Measurements from ENCODE around the gene IKZF4. TPM values are rescaled to one million over a fixed set of nuclear protein-coding genes. Genes with fewer than 3 reads are reported as not detected.

IKZF4 gene
- polyA plus RNA-seq, 1 donor (not counting 4 experiments of a cell fraction or from before 2014, with no cell fraction given), result 1.1 TPM

DNA sequence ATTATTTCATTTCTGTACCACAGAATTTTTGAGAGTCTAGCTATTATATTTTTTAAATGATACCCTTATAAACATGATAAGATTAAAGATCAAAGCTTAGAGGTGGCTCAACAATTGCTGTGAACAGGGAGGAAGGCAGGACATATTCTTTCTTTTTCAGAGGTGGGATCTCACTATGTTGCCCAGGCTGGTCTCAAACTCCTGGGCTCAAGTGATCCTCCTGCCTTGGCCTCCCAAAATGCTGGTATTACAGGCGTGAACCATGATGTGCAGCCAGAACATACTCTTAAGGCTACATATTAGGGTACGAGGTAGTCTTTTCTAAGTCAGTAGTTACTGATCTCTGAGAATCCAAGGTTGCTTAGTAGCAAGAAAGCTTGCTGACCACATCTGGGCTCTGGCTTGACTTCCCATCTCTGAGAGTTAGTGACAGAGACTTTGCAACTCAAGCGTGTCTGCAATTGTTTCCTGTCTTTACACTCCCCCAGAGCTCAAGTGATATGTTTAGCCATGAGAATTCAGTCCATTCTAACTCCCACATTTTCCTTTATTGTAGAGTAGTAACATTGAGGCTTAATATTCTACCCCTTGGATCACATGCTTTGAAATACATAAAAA is 38.4 kb upstream of the IKZF4 start:
- H3K36me3 ChIP-seq (ENCODE audit: control insufficient read depth in 2 of 2, extremely low read depth in 1 of 2, insufficient read depth in 2 of 2, low read length in 2 of 2), result peaks cover 21 to 23% of the 10 kb centered on the region in 2 experiments
- H3K9me3 ChIP-seq (ENCODE audit: control insufficient read depth, low read depth, low read length), result no peaks in the 10 kb centered on the region
- H3K27me3 ChIP-seq (ENCODE audit: control insufficient read depth, extremely low read depth, insufficient read depth, low read length), result no peaks in the 10 kb centered on the region
- no peaks in the 10 kb centered on the region for H4K20me1 ChIP-seq (ENCODE audit: control insufficient read depth, extremely low read depth, insufficient read depth, low read length)
- no peak overlapping the region for H2AFZ ChIP-seq (ENCODE audit: control insufficient read depth, low read length)
- no peaks in the 10 kb centered on the region for H3K4me1 ChIP-seq (ENCODE audit: control insufficient read depth, extremely low read depth, insufficient read depth, low read length)
- FAIRE-seq, result no peak
- dilution Hi-C loops (cut with MboI; ENCODE audit: extremely low pct_ligation_motif_present, low sequenced_read_pairs), result no loop called here
- no peak for DNase-seq (ENCODE audit: low read depth, low spot score)
- no peak overlapping the region for H3K9ac ChIP-seq (ENCODE audit: control insufficient read depth, extremely low read depth, insufficient read depth, low read length)
- TF ChIP-seq EZH2 (IDR thresholded peaks at IDR 0.05; ENCODE audit: low read length), result no peak
- TF ChIP-seq, protein P1, sequence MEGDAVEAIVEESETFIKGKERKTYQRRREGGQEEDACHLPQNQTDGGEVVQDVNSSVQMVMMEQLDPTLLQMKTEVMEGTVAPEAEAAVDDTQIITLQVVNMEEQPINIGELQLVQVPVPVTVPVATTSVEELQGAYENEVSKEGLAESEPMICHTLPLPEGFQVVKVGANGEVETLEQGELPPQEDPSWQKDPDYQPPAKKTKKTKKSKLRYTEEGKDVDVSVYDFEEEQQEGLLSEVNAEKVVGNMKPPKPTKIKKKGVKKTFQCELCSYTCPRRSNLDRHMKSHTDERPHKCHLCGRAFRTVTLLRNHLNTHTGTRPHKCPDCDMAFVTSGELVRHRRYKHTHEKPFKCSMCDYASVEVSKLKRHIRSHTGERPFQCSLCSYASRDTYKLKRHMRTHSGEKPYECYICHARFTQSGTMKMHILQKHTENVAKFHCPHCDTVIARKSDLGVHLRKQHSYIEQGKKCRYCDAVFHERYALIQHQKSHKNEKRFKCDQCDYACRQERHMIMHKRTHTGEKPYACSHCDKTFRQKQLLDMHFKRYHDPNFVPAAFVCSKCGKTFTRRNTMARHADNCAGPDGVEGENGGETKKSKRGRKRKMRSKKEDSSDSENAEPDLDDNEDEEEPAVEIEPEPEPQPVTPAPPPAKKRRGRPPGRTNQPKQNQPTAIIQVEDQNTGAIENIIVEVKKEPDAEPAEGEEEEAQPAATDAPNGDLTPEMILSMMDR (optimal IDR thresholded peaks at IDR 0.05 in 1 of 3, IDR thresholded peaks at IDR 0.05 in 1 of 3, conservative IDR thresholded peaks at IDR 0.05 in 1 of 3; ENCODE audit: extremely low read depth in 1 of 3, insufficient read depth in 2 of 3, low read length in 3 of 3), result no peak
- H3K4me3 ChIP-seq (ENCODE audit: control insufficient read depth in 2 of 3, extremely low read depth in 1 of 3, insufficient read depth in 2 of 3, low read depth in 1 of 3, low read length in 3 of 3), result no peak overlapping the region
- H3K4me2 ChIP-seq (ENCODE audit: control insufficient read depth, extremely low read depth, insufficient read depth, low read depth, low read length), result no peak overlapping the region
- peaks cover 29% of the 10 kb centered on the region for H3K79me2 ChIP-seq (ENCODE audit: control insufficient read depth, insufficient read depth, low read length)
- H3K9me1 ChIP-seq (ENCODE audit: control insufficient read depth, extremely low read depth, insufficient read depth, low read length), result no peaks in the 10 kb centered on the region
- H3K27ac ChIP-seq (ENCODE audit: control insufficient read depth, insufficient read depth, low read length), result no peak overlapping the region

- Histone ChIP-seq H3K4me1 (ENCODE audit: control insufficient read depth, extremely low read depth, insufficient read depth, low read length) (no peaks in the 10 kb centered on the region), H3K27ac (ENCODE audit: control insufficient read depth, insufficient read depth, low read length) (no peak overlapping the region), H3K36me3 (ENCODE audit: control insufficient read depth in 2 of 2, extremely low read depth in 1 of 2, insufficient read depth in 2 of 2, low read length in 2 of 2) (peaks cover 17 to 21% of the 10 kb centered on the region in 2 experiments), H3K9me3 (ENCODE audit: control insufficient read depth, low read depth, low read length) (no peaks in the 10 kb centered on the region), H3K79me2 (ENCODE audit: control insufficient read depth, insufficient read depth, low read length) (peaks cover 21% of the 10 kb centered on the region), H3K27me3 (ENCODE audit: control insufficient read depth, extremely low read depth, insufficient read depth, low read length) (no peaks in the 10 kb centered on the region), H3K4me3 (ENCODE audit: control insufficient read depth in 2 of 3, extremely low read depth in 1 of 3, insufficient read depth in 2 of 3, low read depth in 1 of 3, low read length in 3 of 3) (no peak overlapping the region), H3K9me1 (ENCODE audit: control insufficient read depth, extremely low read depth, insufficient read depth, low read length) (no peaks in the 10 kb centered on the region), H2AFZ (ENCODE audit: control insufficient read depth, low read length) (no peak overlapping the region), H3K4me2 (ENCODE audit: control insufficient read depth, extremely low read depth, insufficient read depth, low read depth, low read length) (no peak overlapping the region), H3K9ac (ENCODE audit: control insufficient read depth, extremely low read depth, insufficient read depth, low read length) (no peak overlapping the region), H4K20me1 (ENCODE audit: control insufficient read depth, extremely low read depth, insufficient read depth, low read length) (no peaks in the 10 kb centered on the region)
- TF ChIP-seq EZH2 (IDR thresholded peaks at IDR 0.05; ENCODE audit: low read length), result no peak
- TF ChIP-seq, protein P1 (optimal IDR thresholded peaks at IDR 0.05 in 1 of 3, IDR thresholded peaks at IDR 0.05 in 1 of 3, conservative IDR thresholded peaks at IDR 0.05 in 1 of 3; ENCODE audit: extremely low read depth in 1 of 3, insufficient read depth in 2 of 3, low read length in 3 of 3), result no peak
- dilution Hi-C loops (cut with MboI; ENCODE audit: extremely low pct_ligation_motif_present, low sequenced_read_pairs), result no loop called here
- FAIRE-seq (no peak), DNase-seq (ENCODE audit: low read depth, low spot score) (no peak)
Observed at GRCh38 chr12:55983232-55983842, 37.5 kb upstream of the IKZF4 start.
